ENCODE measurements around the gene C9orf153. TPM values are rescaled to one million over a fixed set of nuclear protein-coding genes. Genes with fewer than 3 reads are reported as not detected.

C9orf153 gene
- total and polyA plus RNA-seq, 2 experiments from 2014 or later: 0.29 TPM; not detected in 1

DNA sequence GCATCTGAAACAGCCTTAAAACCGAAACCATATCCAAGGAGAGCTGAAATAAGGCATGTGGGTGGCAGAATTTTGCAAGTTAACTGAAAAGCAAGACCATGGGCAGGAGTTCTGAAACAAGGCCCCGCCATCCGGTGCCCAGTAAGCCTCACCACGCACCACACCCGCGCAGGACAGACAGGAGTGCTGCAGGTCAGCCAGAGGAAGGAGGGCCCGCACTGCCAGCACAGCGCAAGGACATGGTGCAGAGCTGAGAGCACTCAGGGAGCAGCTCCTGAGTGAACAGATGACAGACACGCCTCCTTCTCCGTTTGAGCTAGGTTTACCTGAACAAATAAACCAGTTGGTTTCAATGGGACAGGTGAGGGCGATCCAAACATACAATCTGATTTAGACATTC lies 39.4 kb upstream of the C9orf153 start:
- no peak overlapping the region for H3K4me3 ChIP-seq
- H3K36me3 Mint-ChIP-seq (ENCODE audit: low read depth): peaks cover 36% of the 10 kb centered on the region
- no peaks in the 10 kb centered on the region for H3K79me2 ChIP-seq (replicated peaks; ENCODE audit: insufficient read depth)
- no peak overlapping the region for H3K4me2 ChIP-seq
- no peak for ATAC-seq
- H3K27me3 Mint-ChIP-seq (ENCODE audit: insufficient read depth, low read depth, poor library complexity): no peaks in the 10 kb centered on the region
- no peak overlapping the region for H3K27ac ChIP-seq (ENCODE audit: low read depth)
- H3K4me1 Mint-ChIP-seq: peaks cover 9% of the 10 kb centered on the region
- no peaks in the 10 kb centered on the region for H3K9me3 Mint-ChIP-seq
- no peak overlapping the region for H3K27ac Mint-ChIP-seq
- no peaks in the 10 kb centered on the region for H3K27me3 ChIP-seq (ENCODE audit: insufficient read depth)
- peaks cover 8% of the 10 kb centered on the region for H3K4me1 ChIP-seq (ENCODE audit: insufficient read depth)
- no peak for TF ChIP-seq POLR2AphosphoS5 (IDR thresholded peaks at IDR 0.05; ENCODE audit: low read depth)
- TF ChIP-seq, protein P1, sequence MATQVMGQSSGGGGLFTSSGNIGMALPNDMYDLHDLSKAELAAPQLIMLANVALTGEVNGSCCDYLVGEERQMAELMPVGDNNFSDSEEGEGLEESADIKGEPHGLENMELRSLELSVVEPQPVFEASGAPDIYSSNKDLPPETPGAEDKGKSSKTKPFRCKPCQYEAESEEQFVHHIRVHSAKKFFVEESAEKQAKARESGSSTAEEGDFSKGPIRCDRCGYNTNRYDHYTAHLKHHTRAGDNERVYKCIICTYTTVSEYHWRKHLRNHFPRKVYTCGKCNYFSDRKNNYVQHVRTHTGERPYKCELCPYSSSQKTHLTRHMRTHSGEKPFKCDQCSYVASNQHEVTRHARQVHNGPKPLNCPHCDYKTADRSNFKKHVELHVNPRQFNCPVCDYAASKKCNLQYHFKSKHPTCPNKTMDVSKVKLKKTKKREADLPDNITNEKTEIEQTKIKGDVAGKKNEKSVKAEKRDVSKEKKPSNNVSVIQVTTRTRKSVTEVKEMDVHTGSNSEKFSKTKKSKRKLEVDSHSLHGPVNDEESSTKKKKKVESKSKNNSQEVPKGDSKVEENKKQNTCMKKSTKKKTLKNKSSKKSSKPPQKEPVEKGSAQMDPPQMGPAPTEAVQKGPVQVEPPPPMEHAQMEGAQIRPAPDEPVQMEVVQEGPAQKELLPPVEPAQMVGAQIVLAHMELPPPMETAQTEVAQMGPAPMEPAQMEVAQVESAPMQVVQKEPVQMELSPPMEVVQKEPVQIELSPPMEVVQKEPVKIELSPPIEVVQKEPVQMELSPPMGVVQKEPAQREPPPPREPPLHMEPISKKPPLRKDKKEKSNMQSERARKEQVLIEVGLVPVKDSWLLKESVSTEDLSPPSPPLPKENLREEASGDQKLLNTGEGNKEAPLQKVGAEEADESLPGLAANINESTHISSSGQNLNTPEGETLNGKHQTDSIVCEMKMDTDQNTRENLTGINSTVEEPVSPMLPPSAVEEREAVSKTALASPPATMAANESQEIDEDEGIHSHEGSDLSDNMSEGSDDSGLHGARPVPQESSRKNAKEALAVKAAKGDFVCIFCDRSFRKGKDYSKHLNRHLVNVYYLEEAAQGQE (IDR thresholded peaks at IDR 0.05; ENCODE audit: unreplicated experiment): no peak
- no peak for TF ChIP-seq NANOG (IDR thresholded peaks at IDR 0.05; ENCODE audit: borderline replicate concordance)
- no peak for TF ChIP-seq STAT1 (IDR thresholded peaks at IDR 0.05; ENCODE audit: unreplicated experiment)
- TF ChIP-seq, protein P2, sequence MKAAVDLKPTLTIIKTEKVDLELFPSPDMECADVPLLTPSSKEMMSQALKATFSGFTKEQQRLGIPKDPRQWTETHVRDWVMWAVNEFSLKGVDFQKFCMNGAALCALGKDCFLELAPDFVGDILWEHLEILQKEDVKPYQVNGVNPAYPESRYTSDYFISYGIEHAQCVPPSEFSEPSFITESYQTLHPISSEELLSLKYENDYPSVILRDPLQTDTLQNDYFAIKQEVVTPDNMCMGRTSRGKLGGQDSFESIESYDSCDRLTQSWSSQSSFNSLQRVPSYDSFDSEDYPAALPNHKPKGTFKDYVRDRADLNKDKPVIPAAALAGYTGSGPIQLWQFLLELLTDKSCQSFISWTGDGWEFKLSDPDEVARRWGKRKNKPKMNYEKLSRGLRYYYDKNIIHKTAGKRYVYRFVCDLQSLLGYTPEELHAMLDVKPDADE (IDR thresholded peaks at IDR 0.05): no peak
- no peak for TF ChIP-seq ZNF114 (CRISPR knock-in tag; IDR thresholded peaks at IDR 0.05)
- no peak for TF ChIP-seq ZNF331 (CRISPR knock-in tag; IDR thresholded peaks at IDR 0.05; ENCODE audit: low read depth)
- TF ChIP-seq, protein P3, sequence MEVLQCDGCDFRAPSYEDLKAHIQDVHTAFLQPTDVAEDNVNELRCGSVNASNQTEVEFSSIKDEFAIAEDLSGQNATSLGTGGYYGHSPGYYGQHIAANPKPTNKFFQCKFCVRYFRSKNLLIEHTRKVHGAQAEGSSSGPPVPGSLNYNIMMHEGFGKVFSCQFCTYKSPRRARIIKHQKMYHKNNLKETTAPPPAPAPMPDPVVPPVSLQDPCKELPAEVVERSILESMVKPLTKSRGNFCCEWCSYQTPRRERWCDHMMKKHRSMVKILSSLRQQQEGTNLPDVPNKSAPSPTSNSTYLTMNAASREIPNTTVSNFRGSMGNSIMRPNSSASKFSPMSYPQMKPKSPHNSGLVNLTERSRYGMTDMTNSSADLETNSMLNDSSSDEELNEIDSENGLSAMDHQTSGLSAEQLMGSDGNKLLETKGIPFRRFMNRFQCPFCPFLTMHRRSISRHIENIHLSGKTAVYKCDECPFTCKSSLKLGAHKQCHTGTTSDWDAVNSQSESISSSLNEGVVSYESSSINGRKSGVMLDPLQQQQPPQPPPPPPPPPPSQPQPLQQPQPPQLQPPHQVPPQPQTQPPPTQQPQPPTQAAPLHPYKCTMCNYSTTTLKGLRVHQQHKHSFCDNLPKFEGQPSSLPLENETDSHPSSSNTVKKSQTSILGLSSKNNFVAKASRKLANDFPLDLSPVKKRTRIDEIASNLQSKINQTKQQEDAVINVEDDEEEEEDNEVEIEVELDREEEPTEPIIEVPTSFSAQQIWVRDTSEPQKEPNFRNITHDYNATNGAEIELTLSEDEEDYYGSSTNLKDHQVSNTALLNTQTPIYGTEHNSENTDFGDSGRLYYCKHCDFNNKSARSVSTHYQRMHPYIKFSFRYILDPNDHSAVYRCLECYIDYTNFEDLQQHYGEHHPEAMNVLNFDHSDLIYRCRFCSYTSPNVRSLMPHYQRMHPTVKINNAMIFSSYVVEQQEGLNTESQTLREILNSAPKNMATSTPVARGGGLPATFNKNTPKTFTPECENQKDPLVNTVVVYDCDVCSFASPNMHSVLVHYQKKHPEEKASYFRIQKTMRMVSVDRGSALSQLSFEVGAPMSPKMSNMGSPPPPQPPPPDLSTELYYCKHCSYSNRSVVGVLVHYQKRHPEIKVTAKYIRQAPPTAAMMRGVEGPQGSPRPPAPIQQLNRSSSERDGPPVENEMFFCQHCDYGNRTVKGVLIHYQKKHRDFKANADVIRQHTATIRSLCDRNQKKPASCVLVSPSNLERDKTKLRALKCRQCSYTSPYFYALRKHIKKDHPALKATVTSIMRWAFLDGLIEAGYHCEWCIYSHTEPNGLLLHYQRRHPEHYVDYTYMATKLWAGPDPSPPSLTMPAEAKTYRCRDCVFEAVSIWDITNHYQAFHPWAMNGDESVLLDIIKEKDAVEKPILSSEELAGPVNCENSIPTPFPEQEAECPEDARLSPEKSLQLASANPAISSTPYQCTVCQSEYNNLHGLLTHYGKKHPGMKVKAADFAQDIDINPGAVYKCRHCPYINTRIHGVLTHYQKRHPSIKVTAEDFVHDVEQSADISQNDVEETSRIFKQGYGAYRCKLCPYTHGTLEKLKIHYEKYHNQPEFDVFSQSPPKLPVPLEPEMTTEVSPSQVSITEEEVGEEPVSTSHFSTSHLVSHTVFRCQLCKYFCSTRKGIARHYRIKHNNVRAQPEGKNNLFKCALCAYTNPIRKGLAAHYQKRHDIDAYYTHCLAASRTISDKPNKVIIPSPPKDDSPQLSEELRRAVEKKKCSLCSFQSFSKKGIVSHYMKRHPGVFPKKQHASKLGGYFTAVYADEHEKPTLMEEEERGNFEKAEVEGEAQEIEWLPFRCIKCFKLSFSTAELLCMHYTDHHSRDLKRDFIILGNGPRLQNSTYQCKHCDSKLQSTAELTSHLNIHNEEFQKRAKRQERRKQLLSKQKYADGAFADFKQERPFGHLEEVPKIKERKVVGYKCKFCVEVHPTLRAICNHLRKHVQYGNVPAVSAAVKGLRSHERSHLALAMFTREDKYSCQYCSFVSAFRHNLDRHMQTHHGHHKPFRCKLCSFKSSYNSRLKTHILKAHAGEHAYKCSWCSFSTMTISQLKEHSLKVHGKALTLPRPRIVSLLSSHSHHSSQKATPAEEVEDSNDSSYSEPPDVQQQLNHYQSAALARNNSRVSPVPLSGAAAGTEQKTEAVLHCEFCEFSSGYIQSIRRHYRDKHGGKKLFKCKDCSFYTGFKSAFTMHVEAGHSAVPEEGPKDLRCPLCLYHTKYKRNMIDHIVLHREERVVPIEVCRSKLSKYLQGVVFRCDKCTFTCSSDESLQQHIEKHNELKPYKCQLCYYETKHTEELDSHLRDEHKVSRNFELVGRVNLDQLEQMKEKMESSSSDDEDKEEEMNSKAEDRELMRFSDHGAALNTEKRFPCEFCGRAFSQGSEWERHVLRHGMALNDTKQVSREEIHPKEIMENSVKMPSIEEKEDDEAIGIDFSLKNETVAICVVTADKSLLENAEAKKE (CRISPR knock-in tag; IDR thresholded peaks at IDR 0.05): no peak
- TF ChIP-seq JUNB (IDR thresholded peaks at IDR 0.05; ENCODE audit: unreplicated experiment): no peak
- TF ChIP-seq EZH2 (IDR thresholded peaks at IDR 0.05; ENCODE audit: low read depth, unreplicated experiment): no peak
- TF ChIP-seq CREB1 (CRISPR knock-in tag; IDR thresholded peaks at IDR 0.05; ENCODE audit: low read depth): no peak
- TF ChIP-seq, protein P4, sequence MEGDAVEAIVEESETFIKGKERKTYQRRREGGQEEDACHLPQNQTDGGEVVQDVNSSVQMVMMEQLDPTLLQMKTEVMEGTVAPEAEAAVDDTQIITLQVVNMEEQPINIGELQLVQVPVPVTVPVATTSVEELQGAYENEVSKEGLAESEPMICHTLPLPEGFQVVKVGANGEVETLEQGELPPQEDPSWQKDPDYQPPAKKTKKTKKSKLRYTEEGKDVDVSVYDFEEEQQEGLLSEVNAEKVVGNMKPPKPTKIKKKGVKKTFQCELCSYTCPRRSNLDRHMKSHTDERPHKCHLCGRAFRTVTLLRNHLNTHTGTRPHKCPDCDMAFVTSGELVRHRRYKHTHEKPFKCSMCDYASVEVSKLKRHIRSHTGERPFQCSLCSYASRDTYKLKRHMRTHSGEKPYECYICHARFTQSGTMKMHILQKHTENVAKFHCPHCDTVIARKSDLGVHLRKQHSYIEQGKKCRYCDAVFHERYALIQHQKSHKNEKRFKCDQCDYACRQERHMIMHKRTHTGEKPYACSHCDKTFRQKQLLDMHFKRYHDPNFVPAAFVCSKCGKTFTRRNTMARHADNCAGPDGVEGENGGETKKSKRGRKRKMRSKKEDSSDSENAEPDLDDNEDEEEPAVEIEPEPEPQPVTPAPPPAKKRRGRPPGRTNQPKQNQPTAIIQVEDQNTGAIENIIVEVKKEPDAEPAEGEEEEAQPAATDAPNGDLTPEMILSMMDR (conservative IDR thresholded peaks at IDR 0.05; ENCODE audit: low read depth in 2 of 2): no peak
- no peak for TF ChIP-seq EZH2phosphoT487 (IDR thresholded peaks at IDR 0.05; ENCODE audit: unreplicated experiment)
- no peak for DNase-seq (ENCODE audit: low spot score)
- no peak overlapping the region for H3K4me3 Mint-ChIP-seq
- H3K9me2 ChIP-seq (ENCODE audit: insufficient read depth): no peaks in the 10 kb centered on the region
- H3F3A ChIP-seq (replicated peaks; ENCODE audit: low read depth): no peaks in the 10 kb centered on the region
- H4K20me1 ChIP-seq (replicated peaks; ENCODE audit: insufficient read depth): no peaks in the 10 kb centered on the region
- no peak overlapping the region for H2AFZ ChIP-seq
- peaks cover 3% of the 10 kb centered on the region; the same call in 1 of the 2 replicates for H3K36me3 ChIP-seq (ENCODE audit: insufficient read depth)

Data from GM23338 (cell line).